Erythroblast (primary cell): ENCODE data around the gene EP400.

ENCODE experiments used
- GATA1 ChIP-seq: IDR thresholded peaks from 2 replicates; pipeline ENCODE4 v1.6.1; 2011; ENCODE audit warnings: low read depth, mild to moderate bottlenecking, control low read depth, low read length, moderate library complexity
- POLR2A ChIP-seq: IDR thresholded peaks from 2 replicates; pipeline ENCODE4 v1.6.1; 2011; ENCODE audit warnings: mild to moderate bottlenecking, low read length

DNA sequence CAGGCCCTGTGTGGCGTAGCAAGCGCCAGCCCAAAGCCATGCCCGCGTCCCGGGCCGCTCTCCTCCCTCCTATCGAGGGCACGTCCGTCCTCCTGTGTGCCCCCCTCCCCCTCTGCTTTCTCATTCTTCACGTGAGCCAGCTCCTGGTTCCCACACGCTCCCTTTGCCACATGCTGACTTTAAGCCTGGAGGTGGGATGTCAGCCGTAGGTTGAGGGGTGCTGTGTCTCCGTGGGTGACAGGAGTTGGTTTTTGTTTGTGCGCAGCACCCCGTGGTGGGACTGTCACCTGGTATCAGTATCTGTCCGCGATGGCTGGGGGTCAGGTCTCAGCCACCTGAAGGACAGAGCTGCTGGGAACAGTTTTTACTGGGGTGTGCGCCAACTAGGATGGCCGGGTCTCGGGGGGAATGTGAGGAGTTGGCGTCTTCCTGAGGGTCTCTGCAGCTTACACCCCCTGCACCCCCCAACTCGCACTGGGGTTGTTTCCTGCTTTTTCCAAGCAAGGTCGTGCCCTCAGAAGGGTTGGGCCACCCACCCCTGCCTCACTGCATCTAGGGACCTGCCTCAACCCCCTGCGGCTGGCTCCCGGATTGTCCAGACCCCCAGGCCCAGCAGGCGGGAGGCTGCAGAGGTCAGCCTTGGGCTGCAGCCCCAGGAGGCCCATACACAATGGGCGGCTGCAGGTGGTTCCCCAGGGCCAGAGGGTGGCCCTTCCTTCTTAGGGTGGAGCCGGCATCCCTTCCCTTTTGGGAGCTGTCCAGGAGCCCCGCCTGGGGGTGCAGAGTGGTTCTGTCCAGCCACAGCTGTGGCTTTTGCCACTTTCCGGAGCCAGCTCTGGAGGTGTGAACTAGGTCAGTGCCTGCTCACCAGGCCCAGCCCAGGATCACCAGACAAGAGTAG lies 48.1 kb upstream of the EP400 start:
- TF ChIP-seq POLR2A (no peak), GATA1 (no peak)
